Right lobe of liver (tissue), 6 donors: ENCODE measurements around the gene PALB2. TPM values are rescaled to one million over a fixed set of nuclear protein-coding genes. Genes with fewer than 3 reads are reported as not detected.

Source experiments
- ATAC-seq, 4 donors: fragments of 200-7000 bp; cut with Tn5 transposase; one replicate each; pipeline ENCODE4 v1.9.1; 2020; ENCODE audit warnings: mild to moderate bottlenecking in 4 of 4, moderate library complexity in 4 of 4
- DNase-seq, 3 donors: peaks; one replicate each; pipeline ENCODE4 v3.0.0-alpha.2; 2020
- H3K27ac ChIP-seq, 3 donors: fragments of 200-600 bp; one replicate each; pipeline ENCODE4 v1.8.0; 2022
- H3K27me3 ChIP-seq, 2 donors: fragments of 200-600 bp; one replicate each; pipeline ENCODE4 v1.8.0; 2022
- H3K36me3 ChIP-seq, 4 donors: fragments of 200-600 bp; sonication (generic) in 1 of 4; one replicate each; pipeline versions ENCODE4 v1.5.1 to v1.8.0; 2017 to 2022; ENCODE audit warnings: control low read depth in 1 of 4
- H3K4me1 ChIP-seq, 4 donors: fragments of 200-600 bp; sonication (generic) in 1 of 4; one replicate each; pipeline versions ENCODE4 v1.5.1 to v1.8.0; 2017 to 2022; ENCODE audit warnings: control low read depth in 1 of 4
- H3K4me3 ChIP-seq, 3 donors: fragments of 200-600 bp; one replicate each; pipeline ENCODE4 v1.8.0; 2022
- H3K9me3 ChIP-seq, 4 donors: fragments of 200-600 bp; sonication (generic) in 1 of 4; one replicate each; pipeline versions ENCODE4 v1.5.1 to v1.8.0; 2017 to 2022; ENCODE audit warnings: control low read depth in 1 of 4
- CTCF ChIP-seq, 4 donors: fragments of 200-600 bp in 3 of 4; fragments of 450-650 bp in 1 of 4; IDR thresholded peaks; one replicate each; pipeline versions ENCODE4 v1.5.1 to v1.8.0; 2016 to 2022; ENCODE audit warnings: antibody characterized with exemption in 4 of 4, mild to moderate bottlenecking in 2 of 4
- POLR2A ChIP-seq: fragments of 450-650 bp; IDR thresholded peaks from one replicate; pipeline ENCODE4 v1.6.1; 2017; ENCODE audit warnings: antibody characterized with exemption, mild to moderate bottlenecking
- WGBS: methylation state at CpG from one replicate; pipeline ENCODE4 v1.1.6; 2018; ENCODE audit warnings: low coverage, low lambda C conversion rate; ENCODE audit not compliant: insufficient coverage; ENCODE audit errors: missing lambda C conversion rate; 5-methylcytosine and 5-hydroxymethylcytosine counted together
- intact Hi-C, 2 donors: fragments of 100-400 bp; cut with DNase I; formaldehyde crosslinking; loops; one replicate each; pipeline versions ENCODE4 v1.11.2 to v1.14.1; 2022
- long read RNA-seq: library from polyadenylated mRNA; unstranded; transcript quantifications from one replicate; pipeline ENCODE4 v2.0.0, GENCODE V29; 2019
- total RNA-seq, 6 experiments: library from RNA; depleted of rRNA in 2 of 6; stranded (reverse); fragments of >200 nt in 2 of 6; fragmentation: NEBNext Ultra II Directional in 3 of 6; extraction: Animal tissue kit (Norgen Biotek cat#: 25700) in 3 of 6; gene quantifications; one replicate each; pipeline versions ENCODE4 v1.1.0 to v1.2.4, GENCODE V29; 2016 to 2023
- donor health status: DM: no; HTN: yes; CAD: no.
- donor health status: DM: no; HTN: no; CAD: no.
- donor health status: DM: no; HTN: no; CAD: no.
- donor health status: DM: no; HTN: yes; CAD: no.
- donor health status: DM: no; HTN: yes; CAD: no.

The PALB2 gene
- 1 to 10 TPM; 4.3 to 7.7 (median 5.4) TPM for total RNA-seq
- long read RNA-seq, partial matches to known transcripts, result 3 of 3 reads
- long read RNA-seq, other reads (novel, unspliced or antisense), result 0 of 3 reads

GRCh38 chr16:23640931-23641765, at the start of gene PALB2, which contains the start of gene DCTN5:
Gene PALB2, minus strand, starts transcription at chr16:23641310. Its CDS starts 153 bp downstream, at chr16:23641157.
Gene DCTN5, plus strand, starts transcription at chr16:23641466. Its CDS starts 77 bp downstream, at chr16:23641543.
- ATAC-seq, result peak; percentile 99 to 100 (median 100)
- H3K27me3 ChIP-seq, result no peaks in the 10 kb centered on the region
- under 1% methylated on average over 30 of the region's 64 CpGs for WGBS
- peaks cover 0 to 15% (median 0%) of the 10 kb centered on the region in 4 donors for H3K4me1 ChIP-seq
- peak within 1 kb of the TSS; percentile 53 to 70 (median 63) for H3K27ac ChIP-seq
- peak within 1 kb of the TSS; percentile 93 to 99 (median 94) for H3K4me3 ChIP-seq
- intact Hi-C loops, result no loop called here
- TF ChIP-seq POLR2A, result peak; percentile 43
- TF ChIP-seq CTCF (IDR thresholded peaks at IDR 0.05), result no peak
- peaks cover 6 to 15% (median 8%) of the 10 kb centered on the region in 4 donors for H3K36me3 ChIP-seq
- no peaks in the 10 kb centered on the region for H3K9me3 ChIP-seq
- DNase-seq, result peak; percentile 94 to 96 (median 95)

GRCh38 chr16:23689442-23690187, 48.5 kb upstream of the PALB2 start:
- intact Hi-C loops, result no loop called here
- TF ChIP-seq CTCF (IDR thresholded peaks at IDR 0.05) (no peak), POLR2A (no peak)
- Histone ChIP-seq H3K36me3 (peaks cover 0 to 29% (median 3%) of the 10 kb centered on the region in 4 donors), H3K27ac (no peak overlapping the region), H3K4me1 (no peaks in the 10 kb centered on the region), H3K9me3 (no peaks in the 10 kb centered on the region), H3K27me3 (no peaks in the 10 kb centered on the region), H3K4me3 (no peak overlapping the region)
- 99% methylated on average over 26 of the region's 36 CpGs for WGBS
- ATAC-seq (no peak), DNase-seq (no peak)

- Histone ChIP-seq H3K36me3 (peaks cover 0 to 36% (median 3%) of the 10 kb centered on the region in 4 donors), H3K4me3 (no peak overlapping the region), H3K4me1 (no peaks in the 10 kb centered on the region), H3K27ac (no peak overlapping the region), H3K9me3 (no peaks in the 10 kb centered on the region), H3K27me3 (no peaks in the 10 kb centered on the region)
- 100% methylated on average over 3 of the region's 16 CpGs for WGBS
- ATAC-seq, result no peak
- intact Hi-C loops, result no loop called here
- no peak for TF ChIP-seq POLR2A
- no peak for TF ChIP-seq CTCF (IDR thresholded peaks at IDR 0.05)
- DNase-seq, result no peak
Observed at GRCh38 chr16:23687034-23687808, 46.1 kb upstream of the PALB2 start.

GRCh38 chr16:23683487-23683886, 42.4 kb upstream of the PALB2 start:
- Histone ChIP-seq H3K4me1 (peaks cover 0 to 6% (median 0%) of the 10 kb centered on the region in 4 donors), H3K4me3 (no peak overlapping the region), H3K9me3 (no peaks in the 10 kb centered on the region), H3K36me3 (peaks cover 0 to 26% (median 3%) of the 10 kb centered on the region in 4 donors), H3K27ac (no peak overlapping the region), H3K27me3 (no peaks in the 10 kb centered on the region)
- TF ChIP-seq CTCF (IDR thresholded peaks at IDR 0.05), result no peak
- no peak for TF ChIP-seq POLR2A
- intact Hi-C loops, result no loop called here
- DNase-seq (no peak), ATAC-seq (no peak)
- 90% methylated on average over 2 of the region's 3 CpGs for WGBS
